Hepatocyte (in vitro differentiated cells): ENCODE measurements around the gene FGF7. TPM values are rescaled to one million over a fixed set of nuclear protein-coding genes. Genes with fewer than 3 reads are reported as not detected.
A peak's percentile ranks its signal among the peaks of the same experiment; 100 is the strongest.

Experiments used
- DNase-seq: peaks from one replicate; pipeline ENCODE4 v3.0.0-alpha.2; 2016; ENCODE audit warnings: low spot score
- H2AFZ ChIP-seq: fragments of 200-600 bp; sonication (generic); 2 replicates; pipeline ENCODE4 v1.6.0; 2016; ENCODE audit warnings: antibody characterized with exemption, mild to moderate bottlenecking
- H3K27ac ChIP-seq: fragments of 200-600 bp; sonication (generic); 2 replicates; pipeline ENCODE4 v1.5.1; 2016; ENCODE audit warnings: mild to moderate bottlenecking
- H3K27me3 ChIP-seq: fragments of 200-600 bp; sonication (generic); 2 replicates; pipeline ENCODE4 v1.6.1; 2016
- H3K36me3 ChIP-seq: fragments of 200-600 bp; sonication (generic); replicated peaks from 2 replicates; pipeline ENCODE4 v1.5.1; 2016; ENCODE audit warnings: low read depth; ENCODE audit not compliant: insufficient read depth
- H3K4me1 ChIP-seq: fragments of 200-600 bp; sonication (generic); 2 replicates; pipeline ENCODE4 v1.5.1; 2016; ENCODE audit warnings: mild to moderate bottlenecking, moderate library complexity; ENCODE audit not compliant: insufficient read depth
- H3K4me2 ChIP-seq: fragments of 200-600 bp; sonication (generic); 2 replicates; pipeline ENCODE4 v1.6.0; 2016
- H3K4me3 ChIP-seq: fragments of 200-600 bp; sonication (generic); 2 replicates; pipeline ENCODE4 v1.5.1; 2016; ENCODE audit warnings: mild to moderate bottlenecking
- H3K79me2 ChIP-seq: fragments of 200-600 bp; sonication (generic); 2 replicates; pipeline ENCODE4 v1.6.0; 2017; ENCODE audit warnings: mild to moderate bottlenecking
- H3K9me2 ChIP-seq: fragments of 200-600 bp; sonication (generic); replicated peaks from 2 replicates; pipeline ENCODE4 v1.6.0; 2017; ENCODE audit warnings: mild to moderate bottlenecking; ENCODE audit not compliant: insufficient read depth
- H3K9me3 ChIP-seq: fragments of 200-600 bp; sonication (generic); 2 replicates; pipeline ENCODE4 v1.5.1; 2016; ENCODE audit warnings: low read depth, mild to moderate bottlenecking
- H4K20me1 ChIP-seq: fragments of 200-600 bp; sonication (generic); 2 replicates; pipeline ENCODE4 v1.6.0; 2016; ENCODE audit warnings: mild to moderate bottlenecking; ENCODE audit not compliant: insufficient read depth, poor library complexity, severe bottlenecking
- CTCF ChIP-seq: fragments of 200-600 bp; sonication (generic); IDR thresholded peaks from 2 replicates; pipeline ENCODE4 v1.5.1; 2016; ENCODE audit warnings: antibody characterized with exemption, mild to moderate bottlenecking; ENCODE audit not compliant: poor library complexity
- EZH2 ChIP-seq: fragments of 200-600 bp; sonication (generic); IDR thresholded peaks from 2 replicates; pipeline ENCODE4 v1.6.1; 2016; ENCODE audit warnings: antibody characterized with exemption, mild to moderate bottlenecking, borderline replicate concordance
- EZH2phosphoT487 ChIP-seq: fragments of 200-600 bp; sonication (generic); IDR thresholded peaks from one replicate; pipeline ENCODE4 v1.6.1; 2018; ENCODE audit warnings: antibody characterized with exemption, mild to moderate bottlenecking, low read depth, moderate library complexity; ENCODE audit not compliant: unreplicated experiment, severe bottlenecking
- WGBS: methylation state at CpG from one replicate; pipeline ENCODE4 v1.1.6; 2016; ENCODE audit warnings: low lambda C conversion rate; ENCODE audit errors: missing lambda C conversion rate; 5-methylcytosine and 5-hydroxymethylcytosine counted together
- polyA plus RNA-seq: library from polyadenylated mRNA; unstranded; fragments of >200 nt; fragmentation: Nextera tagmentation; extraction: Ambion mirVana; gene quantifications from 2 replicates; pipeline ENCODE4 v1.2.1, GENCODE V29; 2016
- total RNA-seq: library from RNA; depleted of rRNA; stranded (reverse); fragments of >200 nt; gene quantifications from 2 replicates; pipeline ENCODE4 v1.2.3, GENCODE V29; 2014

FGF7 gene
- total and polyA plus RNA-seq, 2 experiments from 2014 or later = 11.2 to 18.9 TPM

GRCh38 chr15:49418811-49419210 lies 4.2 kb upstream of the FGF7 start:
- Histone ChIP-seq H3K9me3 (no peaks in the 10 kb centered on the region), H3K79me2 (no peaks in the 10 kb centered on the region), H2AFZ (no peak overlapping the region), H3K4me2 (no peak overlapping the region), H3K4me3 (no peak overlapping the region), H3K27me3 (no peaks in the 10 kb centered on the region), H3K36me3 (no peaks in the 10 kb centered on the region), H3K4me1 (peaks cover 7% of the 10 kb centered on the region), H3K9me2 (no peaks in the 10 kb centered on the region), H4K20me1 (no peaks in the 10 kb centered on the region), H3K27ac (no peak overlapping the region)
- WGBS = 97% methylated on average over 1 of the region's 1 CpG
- no peak for DNase-seq
- no peak for TF ChIP-seq EZH2
- no peak for TF ChIP-seq EZH2phosphoT487
- no peak for TF ChIP-seq CTCF

GRCh38 chr15:49421991-49422390 lies 1.1 kb upstream of the FGF7 start:
- no peaks in the 10 kb centered on the region for H3K79me2 ChIP-seq
- no peaks in the 10 kb centered on the region for H3K36me3 ChIP-seq
- peak overlapping the region; percentile 57 for H3K4me2 ChIP-seq
- H3K27ac ChIP-seq = no peak overlapping the region
- TF ChIP-seq EZH2 = no peak
- peak; percentile 81 for TF ChIP-seq CTCF
- WGBS = 29% methylated on average over 9 of the region's 9 CpGs
- H2AFZ ChIP-seq = peak overlapping the region; percentile 10
- peaks cover 7% of the 10 kb centered on the region for H3K4me1 ChIP-seq
- H3K9me3 ChIP-seq = no peaks in the 10 kb centered on the region
- no peaks in the 10 kb centered on the region for H3K27me3 ChIP-seq
- no peak overlapping the region for H3K4me3 ChIP-seq
- peak; percentile 64 for DNase-seq
- H3K9me2 ChIP-seq = no peaks in the 10 kb centered on the region
- no peaks in the 10 kb centered on the region for H4K20me1 ChIP-seq

- H3K79me2 ChIP-seq = no peaks in the 10 kb centered on the region
Observed at GRCh38 chr15:49423901-49424550, 984 bp downstream of the FGF7 start.

More at GRCh38 chr15:49423901-49424550, 984 bp downstream of the FGF7 start:
- peak overlapping the region; percentile 8 for H3K4me3 ChIP-seq
- no peak overlapping the region for H2AFZ ChIP-seq
- no peaks in the 10 kb centered on the region for H4K20me1 ChIP-seq
- H3K27me3 ChIP-seq = no peaks in the 10 kb centered on the region
- H3K9me2 ChIP-seq = no peaks in the 10 kb centered on the region
- WGBS = 43% methylated on average over 6 of the region's 6 CpGs
- H3K4me1 ChIP-seq = peaks cover 7% of the 10 kb centered on the region
- peak overlapping the region; percentile 57 for H3K4me2 ChIP-seq
- no peaks in the 10 kb centered on the region for H3K9me3 ChIP-seq
- TF ChIP-seq EZH2 (no peak), CTCF (no peak), EZH2phosphoT487 (no peak)
- peak overlapping the region; percentile 47 for H3K27ac ChIP-seq
- no peak for DNase-seq
- no peaks in the 10 kb centered on the region for H3K36me3 ChIP-seq
